ENCODE results near the gene CST7.
"Not testable (repeated sequence)": the region's sequence is repeated elsewhere in the genome, so short reads cannot be mapped to it uniquely, and the experiment has no call there.

CST7 gene

DNA sequence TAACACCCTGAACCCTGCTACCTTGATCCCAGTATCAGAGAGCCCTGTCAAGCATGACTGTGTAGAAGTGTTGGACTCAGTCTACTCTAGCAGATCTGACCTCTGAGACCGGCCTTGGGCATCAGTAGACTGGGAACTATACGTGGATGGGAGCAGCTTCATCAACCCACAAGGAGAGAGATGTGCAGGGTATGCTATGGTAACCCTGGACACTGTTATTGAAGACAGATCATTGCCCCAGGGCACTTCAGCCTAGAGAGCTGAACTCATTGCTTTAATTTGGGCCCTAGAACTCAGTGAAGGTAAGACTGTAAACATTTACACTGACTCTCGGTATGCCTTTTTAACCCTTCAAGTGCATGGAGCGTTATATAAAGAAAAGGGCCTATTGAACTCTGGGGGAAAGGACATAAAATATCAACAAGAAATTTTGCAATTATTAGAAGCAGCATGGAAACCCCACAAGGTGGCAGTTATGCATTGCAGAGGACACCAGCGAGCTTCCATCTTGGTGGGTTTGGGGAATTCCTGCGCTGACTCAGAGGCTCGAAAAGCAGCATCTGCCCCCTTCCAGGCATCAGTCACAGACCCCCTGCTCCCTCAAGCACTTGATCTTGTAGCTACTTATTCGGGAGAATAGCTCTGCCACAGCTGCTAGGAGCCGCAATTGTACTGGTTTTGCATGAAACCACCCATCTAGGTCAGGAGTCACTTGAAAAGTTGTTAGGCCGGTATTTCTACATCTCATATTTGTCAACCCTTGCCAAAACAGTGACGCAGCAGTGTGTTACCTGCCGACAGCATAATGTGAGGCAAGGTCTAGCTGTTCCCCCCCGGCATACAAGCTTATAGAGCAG, 19.0 kb upstream of the CST7 start:
- H3K27me3 ChIP-seq (ENCODE audit: control insufficient read depth in 1 of 2, insufficient read depth in 2 of 2, low read length in 2 of 2); H3K27ac ChIP-seq (ENCODE audit: low read length); H3K4me1 ChIP-seq (ENCODE audit: control insufficient read depth, insufficient read depth, low read length); H3K4me3 ChIP-seq (ENCODE audit: low read length in 2 of 2); H3K9me3 ChIP-seq (ENCODE audit: control insufficient read depth in 2 of 2, low read length in 2 of 2); H3K9ac ChIP-seq (ENCODE audit: low read length in 2 of 2); H3K36me3 ChIP-seq (ENCODE audit: control insufficient read depth in 2 of 2, insufficient read depth in 2 of 2, low read length in 2 of 2): not testable (repeated sequence)

DNA sequence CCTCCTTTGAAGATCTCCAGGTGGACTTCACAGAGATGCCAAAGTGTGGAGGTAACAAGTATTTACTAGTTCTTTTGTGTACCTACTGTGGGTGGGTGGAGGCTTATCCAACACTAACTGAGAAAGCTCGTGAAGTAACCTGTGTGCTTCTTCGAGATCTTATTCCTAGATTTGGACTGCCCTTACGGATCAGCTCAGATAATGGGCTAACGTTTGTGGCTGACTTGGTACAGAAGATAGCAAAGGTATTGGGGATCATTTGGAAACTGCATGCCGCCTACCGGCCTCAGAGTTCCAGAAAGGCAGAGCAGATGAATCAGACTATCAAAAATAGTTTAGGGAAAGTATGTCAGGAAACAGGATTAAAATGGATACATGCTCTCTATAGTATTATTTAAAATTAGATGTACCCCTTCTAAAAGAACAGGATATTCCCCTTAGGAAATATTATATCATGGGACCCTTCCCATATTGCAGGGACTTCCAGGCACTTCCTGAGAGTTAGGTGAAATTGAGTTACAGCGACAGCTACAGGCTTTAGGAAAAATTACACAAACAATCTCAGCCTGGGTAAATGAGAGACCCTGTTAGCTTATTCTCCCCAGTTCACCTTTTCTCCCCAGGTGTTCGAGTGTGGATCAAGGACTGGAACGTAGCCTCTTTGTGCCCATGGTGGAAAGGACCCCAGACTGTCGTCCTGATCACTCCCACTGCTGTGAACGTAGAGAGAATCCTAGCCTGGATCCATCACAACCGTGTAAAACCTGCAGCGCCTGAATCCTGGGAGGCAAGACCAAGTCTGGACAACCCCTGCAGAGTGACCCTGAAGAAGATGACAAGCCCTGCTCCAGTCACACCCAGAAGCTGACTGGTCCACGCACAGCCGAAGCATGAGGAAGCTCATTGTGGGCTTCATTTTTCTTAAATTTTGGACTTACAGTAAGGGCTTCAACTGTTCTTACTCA, 18.1 kb upstream of the CST7 start:
- not testable (repeated sequence) for H3K27me3 ChIP-seq (ENCODE audit: control insufficient read depth in 1 of 2, insufficient read depth in 2 of 2, low read length in 2 of 2); H3K4me1 ChIP-seq (ENCODE audit: control insufficient read depth, insufficient read depth, low read length); H3K36me3 ChIP-seq (ENCODE audit: control insufficient read depth in 2 of 2, insufficient read depth in 2 of 2, low read length in 2 of 2); H3K9me3 ChIP-seq (ENCODE audit: control insufficient read depth in 2 of 2, low read length in 2 of 2); H3K27ac ChIP-seq (ENCODE audit: low read length); H3K9ac ChIP-seq (ENCODE audit: low read length in 2 of 2); H3K4me3 ChIP-seq (ENCODE audit: low read length in 2 of 2)

DNA sequence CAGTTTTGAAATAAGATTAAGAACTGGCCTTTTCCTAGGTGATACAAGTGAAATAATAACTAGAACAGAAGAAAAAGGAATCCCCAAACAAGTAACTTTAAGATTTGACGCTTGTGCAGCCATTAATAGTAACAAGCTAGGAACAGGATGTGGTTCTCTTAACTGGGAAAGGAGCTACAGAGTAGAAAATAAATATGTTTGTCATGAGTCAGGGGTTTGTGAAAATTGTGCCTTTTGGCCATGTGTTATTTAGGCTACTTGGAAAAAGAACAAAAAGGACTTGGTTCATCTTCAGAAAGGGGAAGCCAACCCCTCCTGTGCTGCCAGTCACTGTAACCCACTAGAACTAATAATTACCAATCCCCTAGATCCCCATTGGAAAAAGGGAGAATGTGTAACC, 17.2 kb upstream of the CST7 start:
- H3K27me3 ChIP-seq (ENCODE audit: control insufficient read depth in 1 of 2, insufficient read depth in 2 of 2, low read length in 2 of 2); H3K36me3 ChIP-seq (ENCODE audit: control insufficient read depth in 2 of 2, insufficient read depth in 2 of 2, low read length in 2 of 2); H3K4me3 ChIP-seq (ENCODE audit: low read length in 2 of 2); H3K9me3 ChIP-seq (ENCODE audit: control insufficient read depth in 2 of 2, low read length in 2 of 2); H3K4me1 ChIP-seq (ENCODE audit: control insufficient read depth, insufficient read depth, low read length); H3K9ac ChIP-seq (ENCODE audit: low read length in 2 of 2); H3K27ac ChIP-seq (ENCODE audit: low read length): not testable (repeated sequence)

GRCh38 chr20:24933266-24933908, 15.7 kb upstream of the CST7 start:
- Histone ChIP-seq H3K36me3 (ENCODE audit: control insufficient read depth in 2 of 2, insufficient read depth in 2 of 2, low read length in 2 of 2) (no peaks in the 10 kb centered on the region), H3K27ac (ENCODE audit: low read length) (no peak overlapping the region), H3K9me3 (ENCODE audit: control insufficient read depth in 2 of 2, low read length in 2 of 2) (peaks cover 0 to 8% of the 10 kb centered on the region in 2 donors), H3K9ac (ENCODE audit: low read length in 2 of 2) (no peak overlapping the region), H3K27me3 (ENCODE audit: control insufficient read depth in 1 of 2, insufficient read depth in 2 of 2, low read length in 2 of 2) (no peaks in the 10 kb centered on the region), H3K4me1 (ENCODE audit: control insufficient read depth, insufficient read depth, low read length) (no peaks in the 10 kb centered on the region), H3K4me3 (ENCODE audit: low read length in 2 of 2) (no peak overlapping the region)

DNA sequence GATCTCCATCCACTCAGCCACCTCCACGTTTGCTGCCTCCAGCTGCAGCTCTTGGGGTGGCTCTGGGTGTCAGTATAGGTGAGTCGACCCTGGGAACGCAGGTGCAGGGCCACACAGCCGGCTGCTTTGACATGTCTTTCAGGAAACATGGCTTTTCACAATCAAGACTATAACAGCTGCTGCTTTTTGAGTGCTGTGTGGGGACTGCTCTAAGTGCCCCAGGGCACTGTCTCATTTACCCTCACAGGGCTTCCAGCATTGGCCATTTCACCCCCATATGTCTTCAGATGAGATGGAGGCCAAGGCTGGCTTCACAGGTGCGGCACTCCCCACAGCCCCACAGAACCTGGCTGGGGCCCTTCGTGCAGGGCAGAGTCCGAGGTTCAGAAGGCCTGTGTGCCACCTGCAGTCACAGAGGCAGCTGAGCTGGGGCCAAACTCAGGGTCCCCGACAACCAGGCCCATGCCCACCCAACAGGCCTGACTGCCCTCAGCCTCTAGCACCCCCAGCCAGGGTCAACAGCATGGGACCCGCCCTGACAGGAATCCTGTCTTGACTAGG, 14.9 kb upstream of the CST7 start:
- Histone ChIP-seq H3K27ac (ENCODE audit: low read length) (no peak overlapping the region), H3K9me3 (ENCODE audit: control insufficient read depth in 2 of 2, low read length in 2 of 2) (peaks cover 0 to 8% of the 10 kb centered on the region in 2 donors), H3K36me3 (ENCODE audit: control insufficient read depth in 2 of 2, insufficient read depth in 2 of 2, low read length in 2 of 2) (no peaks in the 10 kb centered on the region), H3K9ac (ENCODE audit: low read length in 2 of 2) (no peak overlapping the region), H3K4me3 (ENCODE audit: low read length in 2 of 2) (no peak overlapping the region), H3K27me3 (ENCODE audit: control insufficient read depth in 1 of 2, insufficient read depth in 2 of 2, low read length in 2 of 2) (no peaks in the 10 kb centered on the region), H3K4me1 (ENCODE audit: control insufficient read depth, insufficient read depth, low read length) (no peaks in the 10 kb centered on the region)

DNA sequence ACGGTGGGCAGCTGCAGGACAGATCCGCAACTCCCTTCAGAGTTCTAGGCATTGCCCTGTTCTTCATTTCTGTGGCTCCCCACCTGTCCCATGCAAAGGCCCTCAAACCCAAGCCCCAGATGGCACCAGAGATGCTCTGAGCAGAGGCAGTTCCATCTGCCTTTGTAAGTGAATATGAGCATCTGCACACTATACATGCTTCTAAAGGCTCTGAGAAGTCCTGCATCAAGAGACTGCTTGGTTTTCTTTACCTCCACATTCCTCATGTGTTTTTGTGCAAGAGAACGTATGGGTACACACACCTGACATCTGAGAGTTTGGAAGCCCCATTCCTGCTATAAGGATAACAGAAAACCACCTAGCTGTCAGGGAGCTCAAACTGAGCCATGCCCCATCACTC, 14.4 kb upstream of the CST7 start:
- no peaks in the 10 kb centered on the region for H3K4me1 ChIP-seq (ENCODE audit: control insufficient read depth, insufficient read depth, low read length)
- H3K9me3 ChIP-seq (ENCODE audit: control insufficient read depth in 2 of 2, low read length in 2 of 2): peaks cover 0 to 8% of the 10 kb centered on the region in 2 donors
- no peak overlapping the region for H3K4me3 ChIP-seq (ENCODE audit: low read length in 2 of 2)
- H3K27ac ChIP-seq (ENCODE audit: low read length): no peak overlapping the region
- H3K9ac ChIP-seq (ENCODE audit: low read length in 2 of 2): no peak overlapping the region
- H3K27me3 ChIP-seq (ENCODE audit: control insufficient read depth in 1 of 2, insufficient read depth in 2 of 2, low read length in 2 of 2): no peaks in the 10 kb centered on the region
- no peaks in the 10 kb centered on the region for H3K36me3 ChIP-seq (ENCODE audit: control insufficient read depth in 2 of 2, insufficient read depth in 2 of 2, low read length in 2 of 2)

GRCh38 chr20:24935140-24935539, 13.9 kb upstream of the CST7 start:
- H3K9ac ChIP-seq (ENCODE audit: low read length in 2 of 2): no peak overlapping the region
- H3K4me3 ChIP-seq (ENCODE audit: low read length in 2 of 2): no peak overlapping the region
- H3K4me1 ChIP-seq (ENCODE audit: control insufficient read depth, insufficient read depth, low read length): no peaks in the 10 kb centered on the region
- H3K36me3 ChIP-seq (ENCODE audit: control insufficient read depth in 2 of 2, insufficient read depth in 2 of 2, low read length in 2 of 2): no peaks in the 10 kb centered on the region
- H3K27me3 ChIP-seq (ENCODE audit: control insufficient read depth in 1 of 2, insufficient read depth in 2 of 2, low read length in 2 of 2): no peaks in the 10 kb centered on the region
- H3K9me3 ChIP-seq (ENCODE audit: control insufficient read depth in 2 of 2, low read length in 2 of 2): peaks cover 0 to 8% of the 10 kb centered on the region in 2 donors
- H3K27ac ChIP-seq (ENCODE audit: low read length): no peak overlapping the region

DNA sequence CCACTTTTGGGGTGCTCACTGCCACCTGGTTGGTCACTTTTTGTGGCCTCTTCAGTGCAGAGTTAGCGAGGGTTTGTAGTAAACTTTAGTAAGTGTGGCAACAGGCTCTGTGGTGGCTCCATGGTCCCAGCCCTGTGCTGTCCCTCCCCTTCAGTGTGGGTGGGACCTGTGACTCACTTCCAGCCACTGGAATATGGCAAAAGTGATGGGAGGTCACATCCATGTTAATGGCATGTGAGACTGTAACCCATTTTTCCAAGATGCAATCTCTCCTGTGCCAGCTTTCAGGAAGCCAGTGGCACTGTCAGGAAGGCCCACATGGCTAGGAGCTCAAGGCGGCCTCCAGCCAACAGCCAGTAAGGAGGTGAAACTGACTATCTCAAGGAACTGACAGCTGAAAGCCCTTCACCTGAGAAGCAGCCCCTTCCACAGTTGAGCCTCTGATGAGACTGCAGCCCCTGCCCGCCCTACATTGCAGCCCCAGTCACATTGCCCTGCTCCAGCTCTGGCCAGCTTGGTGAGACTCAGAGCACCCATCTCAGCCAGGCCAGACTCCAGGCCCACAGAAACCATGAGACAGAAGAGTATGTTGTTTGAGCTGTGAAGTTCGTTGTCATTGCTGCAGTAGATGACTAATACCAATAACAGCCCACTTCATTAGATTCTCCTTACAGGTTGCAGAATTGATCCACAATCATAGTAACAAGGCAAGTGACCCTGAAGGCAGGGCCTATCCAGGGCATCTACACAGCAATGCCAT, 13.1 kb upstream of the CST7 start:
- no peak overlapping the region for H3K27ac ChIP-seq (ENCODE audit: low read length)
- no peak overlapping the region for H3K4me3 ChIP-seq (ENCODE audit: low read length in 2 of 2)
- peaks cover under 1 to 10% of the 10 kb centered on the region in 2 donors for H3K9me3 ChIP-seq (ENCODE audit: control insufficient read depth in 2 of 2, low read length in 2 of 2)
- no peaks in the 10 kb centered on the region for H3K36me3 ChIP-seq (ENCODE audit: control insufficient read depth in 2 of 2, insufficient read depth in 2 of 2, low read length in 2 of 2)
- no peaks in the 10 kb centered on the region for H3K27me3 ChIP-seq (ENCODE audit: control insufficient read depth in 1 of 2, insufficient read depth in 2 of 2, low read length in 2 of 2)
- no peaks in the 10 kb centered on the region for H3K4me1 ChIP-seq (ENCODE audit: control insufficient read depth, insufficient read depth, low read length)
- no peak overlapping the region for H3K9ac ChIP-seq (ENCODE audit: low read length in 2 of 2)

- Histone ChIP-seq H3K36me3 (ENCODE audit: control insufficient read depth in 2 of 2, insufficient read depth in 2 of 2, low read length in 2 of 2) (no peaks in the 10 kb centered on the region), H3K9me3 (ENCODE audit: control insufficient read depth in 2 of 2, low read length in 2 of 2) (peaks cover 4 to 16% of the 10 kb centered on the region in 2 donors), H3K9ac (ENCODE audit: low read length in 2 of 2) (no peak overlapping the region), H3K4me1 (ENCODE audit: control insufficient read depth, insufficient read depth, low read length) (no peaks in the 10 kb centered on the region), H3K4me3 (ENCODE audit: low read length in 2 of 2) (no peak overlapping the region), H3K27me3 (ENCODE audit: control insufficient read depth in 1 of 2, insufficient read depth in 2 of 2, low read length in 2 of 2) (no peaks in the 10 kb centered on the region), H3K27ac (ENCODE audit: low read length) (no peak overlapping the region)
Measured at GRCh38 chr20:24936526-24937407, 12.3 kb upstream of the CST7 start.

All from stomach smooth muscle (tissue), 2 donors.